ENCODE measurements around the gene CCDC85B.

The CCDC85B gene

GRCh38 chr11:65851811-65852507 is 38.5 kb upstream of the CCDC85B start:
- FAIRE-seq (no peak), DNase-seq (ENCODE audit: insufficient read length, low spot score) (no peak)
- TF ChIP-seq POU2F2 (IDR thresholded peaks at IDR 0.05; ENCODE audit: low read depth, low read length): peak; percentile 41; the same call in 1 of the 2 replicates
- TF ChIP-seq POLR2AphosphoS5 (IDR thresholded peaks at IDR 0.05; ENCODE audit: low read depth, low read length): peak; percentile 76
- peak; percentile 10; the same call in 1 of the 2 replicates for TF ChIP-seq TAF1 (IDR thresholded peaks at IDR 0.05; ENCODE audit: low read depth, low read length)
- no peak for TF ChIP-seq PAX5 (IDR thresholded peaks at IDR 0.05; ENCODE audit: insufficient read depth, low read length, severe bottlenecking)
- TF ChIP-seq POLR2A (IDR thresholded peaks at IDR 0.05; ENCODE audit: low read depth, low read length): peak; percentile 27; the same call in 1 of the 2 replicates
- TF ChIP-seq SPI1 (IDR thresholded peaks at IDR 0.05; ENCODE audit: low read depth, low read length): no peak

- no peak for FAIRE-seq
- TF ChIP-seq POLR2AphosphoS5 (IDR thresholded peaks at IDR 0.05; ENCODE audit: low read depth, low read length) (peak; percentile 23), SPI1 (IDR thresholded peaks at IDR 0.05; ENCODE audit: low read depth, low read length) (no peak), POU2F2 (IDR thresholded peaks at IDR 0.05; ENCODE audit: low read depth, low read length) (peak; percentile 8; the same call in 1 of the 2 replicates), TAF1 (IDR thresholded peaks at IDR 0.05; ENCODE audit: low read depth, low read length) (no peak), POLR2A (IDR thresholded peaks at IDR 0.05; ENCODE audit: low read depth, low read length) (peak; percentile 48)
- DNase-seq (ENCODE audit: insufficient read length, low spot score): no peak
Observed at GRCh38 chr11:65852508-65853245, 37.8 kb upstream of the CCDC85B start.

- TF ChIP-seq POU2F2 (IDR thresholded peaks at IDR 0.05; ENCODE audit: low read depth, low read length): 0 out of 2 replicates have a peak, but pooled peaks have one; percentile 8
- no peak for TF ChIP-seq TAF1 (IDR thresholded peaks at IDR 0.05; ENCODE audit: low read depth, low read length)
- TF ChIP-seq SPI1 (IDR thresholded peaks at IDR 0.05; ENCODE audit: low read depth, low read length): no peak
- peak; percentile 54; the same call in 1 of the 2 replicates for TF ChIP-seq POLR2AphosphoS5 (IDR thresholded peaks at IDR 0.05; ENCODE audit: low read depth, low read length)
- TF ChIP-seq POLR2A (IDR thresholded peaks at IDR 0.05; ENCODE audit: low read depth, low read length): no peak; the same call in 1 of the 2 replicates
- TF ChIP-seq PAX5 (IDR thresholded peaks at IDR 0.05; ENCODE audit: insufficient read depth, low read length, severe bottlenecking): no peak
- DNase-seq (ENCODE audit: insufficient read length, low spot score) (no peak), FAIRE-seq (no peak)
Observed at GRCh38 chr11:65853246-65853979, 37.1 kb upstream of the CCDC85B start.

- no peak for DNase-seq (ENCODE audit: insufficient read length, low spot score)
- no peak for FAIRE-seq
- peak; percentile 27; the same call in 1 of the 2 replicates for TF ChIP-seq POLR2AphosphoS5 (IDR thresholded peaks at IDR 0.05; ENCODE audit: low read depth, low read length)
- no peak for TF ChIP-seq SPI1 (IDR thresholded peaks at IDR 0.05; ENCODE audit: low read depth, low read length)
- no peak for TF ChIP-seq PAX5 (IDR thresholded peaks at IDR 0.05; ENCODE audit: insufficient read depth, low read length, severe bottlenecking)
Observed at GRCh38 chr11:65854161-65854592, 36.3 kb upstream of the CCDC85B start.

- TF ChIP-seq POU2F2 (IDR thresholded peaks at IDR 0.05; ENCODE audit: low read depth, low read length) (no peak), PAX5 (IDR thresholded peaks at IDR 0.05; ENCODE audit: insufficient read depth, low read length, severe bottlenecking) (no peak), POLR2A (IDR thresholded peaks at IDR 0.05; ENCODE audit: low read depth, low read length) (no peak; the same call in 1 of the 2 replicates), SPI1 (IDR thresholded peaks at IDR 0.05; ENCODE audit: low read depth, low read length) (no peak)
- FAIRE-seq (no peak), DNase-seq (ENCODE audit: insufficient read length, low spot score) (no peak)
Observed at GRCh38 chr11:65854852-65855837, 35.3 kb upstream of the CCDC85B start.

GRCh38 chr11:65855927-65856363 is 34.5 kb upstream of the CCDC85B start:
- FAIRE-seq (no peak), DNase-seq (ENCODE audit: insufficient read length, low spot score) (no peak)
- TF ChIP-seq POLR2AphosphoS5 (IDR thresholded peaks at IDR 0.05; ENCODE audit: low read depth, low read length) (no peak), POU2F2 (IDR thresholded peaks at IDR 0.05; ENCODE audit: low read depth, low read length) (no peak), SPI1 (IDR thresholded peaks at IDR 0.05; ENCODE audit: low read depth, low read length) (no peak), PAX5 (IDR thresholded peaks at IDR 0.05; ENCODE audit: insufficient read depth, low read length, severe bottlenecking) (no peak), TAF1 (IDR thresholded peaks at IDR 0.05; ENCODE audit: low read depth, low read length) (no peak), POLR2A (IDR thresholded peaks at IDR 0.05; ENCODE audit: low read depth, low read length) (no peak)

- FAIRE-seq (peak; percentile 76), DNase-seq (ENCODE audit: insufficient read length, low spot score) (no peak)
- TF ChIP-seq POLR2A (IDR thresholded peaks at IDR 0.05; ENCODE audit: low read depth, low read length): peak; percentile 68; the same call in 1 of the 2 replicates
- peak; percentile 90 for TF ChIP-seq POLR2AphosphoS5 (IDR thresholded peaks at IDR 0.05; ENCODE audit: low read depth, low read length)
- TF ChIP-seq POU2F2 (IDR thresholded peaks at IDR 0.05; ENCODE audit: low read depth, low read length): peak; percentile 59; the same call in 1 of the 2 replicates
- TF ChIP-seq TAF1 (IDR thresholded peaks at IDR 0.05; ENCODE audit: low read depth, low read length): peak; percentile 45; the same call in 1 of the 2 replicates
- no peak for TF ChIP-seq PAX5 (IDR thresholded peaks at IDR 0.05; ENCODE audit: insufficient read depth, low read length, severe bottlenecking)
- peak; percentile 90 for TF ChIP-seq SPI1 (IDR thresholded peaks at IDR 0.05; ENCODE audit: low read depth, low read length)
Observed at GRCh38 chr11:65856689-65857499, 33.6 kb upstream of the CCDC85B start.
